GOT3 (cell line): ENCODE results near the gene AS3MT.
"Not testable (repeated sequence)": the region's sequence is repeated elsewhere in the genome, so short reads cannot be mapped to it uniquely, and the experiment has no call there.

Experiments used
- DNase-seq: peaks from one replicate; lab custom pipeline; 2025; ENCODE audit warnings: mixed read lengths; lab: John Stamatoyannopoulos, UW

The AS3MT gene

DNA sequence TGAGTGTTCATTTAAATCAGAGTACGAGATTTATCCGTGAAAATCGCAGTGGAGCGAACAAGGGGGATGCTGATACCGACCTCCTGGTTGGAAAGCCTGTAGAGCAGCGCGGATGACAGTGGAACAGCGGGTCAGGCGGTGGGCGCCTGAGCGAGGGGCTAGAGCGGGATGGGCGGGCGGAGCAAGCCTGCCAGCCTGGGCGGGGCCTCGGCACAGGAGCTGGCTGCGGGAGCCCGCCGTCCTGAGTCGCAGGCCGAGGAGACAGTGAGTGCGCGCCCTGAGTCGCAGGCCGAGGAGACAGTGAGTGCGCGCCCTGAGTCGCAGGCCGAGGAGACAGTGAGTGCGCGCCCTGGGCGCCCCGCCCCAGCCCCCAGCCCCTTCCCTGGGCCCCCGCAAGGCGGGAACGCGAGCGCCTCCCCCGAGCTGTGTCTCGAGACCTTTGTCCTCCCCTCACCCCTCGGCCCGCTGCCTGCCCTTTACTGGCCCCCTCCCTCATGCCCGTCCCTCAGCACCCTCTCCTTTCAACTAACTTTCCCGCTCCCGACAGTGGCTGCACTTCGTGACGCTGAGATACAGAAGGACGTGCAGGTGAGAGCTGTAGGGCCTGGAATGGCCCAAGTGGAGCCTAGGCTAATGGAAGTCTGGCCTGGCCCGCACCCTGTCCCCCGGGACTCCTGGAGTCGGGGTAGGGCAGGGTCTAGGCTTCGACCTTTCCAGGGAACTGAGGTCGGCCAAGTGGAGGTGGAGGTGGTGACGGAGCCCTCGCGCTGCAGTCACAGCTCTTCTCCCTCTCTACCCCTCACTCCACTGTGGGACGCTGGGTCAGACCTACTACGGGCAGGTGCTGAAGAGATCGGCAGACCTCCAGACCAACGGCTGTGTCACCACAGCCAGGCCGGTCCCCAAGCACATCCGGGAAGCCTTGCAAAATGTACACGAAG is at the start of gene AS3MT:
AS3MT (plus strand) TSS at position 213 of the 941 bp plus-strand sequence; CDS start at position 336, 123 bp downstream.
- no peak for DNase-seq

GRCh38 chr10:102820008-102820407 is 49.3 kb upstream of the AS3MT start:
- not testable (repeated sequence) for DNase-seq

DNA sequence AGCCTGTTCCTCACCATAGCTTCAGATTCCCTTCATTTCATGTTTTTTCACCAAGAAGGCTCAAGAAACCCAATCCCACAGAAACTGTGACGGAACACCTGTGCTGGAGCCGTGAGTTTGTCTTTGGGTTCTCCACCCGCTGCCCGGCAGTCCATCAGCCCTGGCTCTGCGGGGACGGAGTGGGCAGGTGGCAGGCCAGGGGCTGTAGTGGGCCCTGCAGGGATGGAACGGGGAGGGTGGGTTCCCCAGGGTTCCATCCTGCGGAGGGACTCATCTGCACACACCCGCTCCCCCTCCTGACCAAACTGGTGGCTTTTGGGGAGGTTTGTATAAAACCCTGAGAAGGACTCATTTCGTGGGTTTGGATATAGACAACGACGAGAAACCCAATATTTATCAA is 47.0 kb upstream of the AS3MT start:
- DNase-seq: no peak

- no peak for DNase-seq
Measured at GRCh38 chr10:102824664-102825063, 44.6 kb upstream of the AS3MT start.

DNA sequence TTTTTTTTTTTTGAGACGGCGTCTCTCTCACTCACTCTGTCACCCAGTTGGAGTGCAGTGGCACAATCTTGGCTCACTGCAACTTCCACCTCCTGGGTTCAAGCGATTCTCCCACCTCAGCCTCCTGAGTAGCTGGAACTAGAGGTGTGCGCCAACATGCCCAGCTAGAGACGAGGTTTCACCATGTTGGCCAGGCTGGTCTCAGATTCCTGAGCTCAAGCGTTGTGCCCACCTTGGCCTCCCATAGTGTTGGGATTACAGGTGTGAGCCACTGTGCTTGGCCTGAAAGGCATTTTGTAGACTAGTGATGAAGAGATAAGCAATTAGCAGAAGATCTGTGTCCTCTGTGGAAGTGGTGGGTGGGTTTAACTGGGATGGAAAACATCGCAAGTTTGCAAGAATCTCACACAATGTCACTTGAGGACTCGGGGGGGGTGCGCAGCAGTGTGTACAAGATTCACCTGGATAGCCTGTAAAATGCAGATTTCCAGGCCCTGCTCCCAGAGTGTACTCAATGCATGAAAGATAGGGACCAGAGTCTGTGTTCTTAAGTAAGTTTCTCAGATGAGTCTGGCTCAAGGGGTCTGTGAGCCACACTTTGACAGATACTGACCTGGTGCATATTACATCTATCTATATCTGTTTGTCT is 43.0 kb upstream of the AS3MT start:
- DNase-seq: no peak

- no peak for DNase-seq
Measured at GRCh38 chr10:102827597-102827975, 41.7 kb upstream of the AS3MT start.

GRCh38 chr10:102831322-102832071 is 37.8 kb upstream of the AS3MT start:
- no peak for DNase-seq

- no peak for DNase-seq
Measured at GRCh38 chr10:102832248-102832647, 37.0 kb upstream of the AS3MT start.

- DNase-seq: no peak
Measured at GRCh38 chr10:102832987-102833386, 36.3 kb upstream of the AS3MT start.

GRCh38 chr10:102834143-102834542 is 35.1 kb upstream of the AS3MT start:
- no peak for DNase-seq

- DNase-seq: no peak
Measured at GRCh38 chr10:102835007-102835482, 34.2 kb upstream of the AS3MT start.

GRCh38 chr10:102837230-102837721 is 32.0 kb upstream of the AS3MT start, which contains the start of gene CYP17A1:
Gene CYP17A1 (minus strand): TSS chr10:102837413. CDS start chr10:102837361, 52 bp downstream.
- no peak for DNase-seq

GRCh38 chr10:102838276-102838927 is 30.9 kb upstream of the AS3MT start:
- DNase-seq: not testable (repeated sequence)

DNA sequence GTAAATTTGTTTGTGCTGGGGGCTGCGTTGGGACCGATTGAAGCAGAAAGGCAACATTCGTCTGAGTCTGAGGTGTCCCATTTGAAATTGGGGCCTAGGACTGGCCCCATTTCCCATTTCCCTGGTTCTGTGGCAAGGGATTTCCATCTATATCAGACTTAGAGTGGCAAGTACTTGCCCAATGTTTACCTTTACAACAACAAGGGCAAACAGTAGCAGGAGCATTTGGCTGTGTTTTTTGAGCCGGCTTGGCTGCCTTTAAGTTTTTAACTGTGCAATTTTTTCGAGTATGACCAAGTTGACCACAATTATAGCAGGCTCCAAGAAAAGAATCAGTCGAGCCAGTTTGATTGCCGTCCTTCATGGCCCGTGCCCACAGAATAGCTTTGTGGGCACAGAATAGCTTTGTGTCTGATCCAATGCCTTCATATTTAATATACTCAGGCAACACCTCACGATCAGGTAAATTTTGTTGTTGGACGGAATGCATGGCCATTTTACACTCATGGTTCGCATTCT is 27.4 kb upstream of the AS3MT start:
- no peak for DNase-seq

- DNase-seq: not testable (repeated sequence)
Measured at GRCh38 chr10:102843139-102843538, 26.1 kb upstream of the AS3MT start.

DNA sequence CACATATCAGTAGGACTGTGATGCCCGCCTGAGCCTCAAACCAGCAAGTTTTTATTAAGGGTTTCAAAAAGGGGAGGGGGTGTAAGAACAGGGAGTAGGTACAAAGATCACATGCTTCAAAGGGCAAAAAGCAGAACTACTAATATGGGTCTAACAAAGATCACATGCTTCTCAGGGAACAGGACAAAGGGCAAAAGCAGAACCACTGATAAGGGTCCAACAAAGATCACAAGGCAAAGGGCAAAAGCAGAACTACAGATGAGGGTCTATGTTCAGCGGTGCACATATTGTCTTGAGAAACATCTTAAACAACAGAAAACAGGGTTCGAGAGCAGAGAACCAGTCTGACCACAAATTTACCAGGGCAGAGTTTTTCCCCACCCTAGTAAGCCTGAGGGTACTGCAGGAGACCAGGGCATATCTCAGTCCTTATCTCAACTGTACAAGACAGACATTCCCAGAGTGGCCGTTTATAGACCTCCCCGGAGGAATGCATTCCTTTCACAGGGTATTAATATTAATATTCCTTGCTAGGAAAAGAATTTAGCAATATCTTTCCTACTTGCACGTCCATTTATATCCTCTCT is 25.0 kb upstream of the AS3MT start:
- not testable (repeated sequence) for DNase-seq

DNA sequence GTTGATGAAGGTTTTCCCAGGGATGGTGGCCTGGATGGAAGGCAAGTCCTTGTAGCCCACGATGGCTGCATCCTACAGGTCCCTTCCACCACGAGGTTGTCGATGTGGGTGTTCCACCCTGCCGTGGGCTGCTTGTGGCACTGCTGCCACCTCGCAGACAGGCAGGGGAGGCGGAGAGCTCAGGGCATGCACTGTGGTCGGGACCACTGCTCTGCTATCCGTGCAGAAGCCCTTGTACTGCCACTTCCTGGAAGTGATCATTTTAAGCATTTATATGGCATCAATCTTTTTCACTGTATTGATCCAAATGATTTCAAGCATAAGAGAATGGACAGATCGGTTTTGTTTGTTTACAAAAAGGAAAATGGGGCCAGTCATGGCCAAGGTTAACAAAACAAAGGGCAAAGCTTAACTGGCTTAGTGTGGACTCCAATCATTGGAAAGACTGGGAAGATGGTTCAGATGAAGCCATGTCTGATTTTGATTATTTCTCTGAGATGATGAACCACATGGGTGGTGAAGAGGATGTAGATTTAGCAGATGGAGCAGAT is 23.8 kb upstream of the AS3MT start:
- DNase-seq: no peak

DNA sequence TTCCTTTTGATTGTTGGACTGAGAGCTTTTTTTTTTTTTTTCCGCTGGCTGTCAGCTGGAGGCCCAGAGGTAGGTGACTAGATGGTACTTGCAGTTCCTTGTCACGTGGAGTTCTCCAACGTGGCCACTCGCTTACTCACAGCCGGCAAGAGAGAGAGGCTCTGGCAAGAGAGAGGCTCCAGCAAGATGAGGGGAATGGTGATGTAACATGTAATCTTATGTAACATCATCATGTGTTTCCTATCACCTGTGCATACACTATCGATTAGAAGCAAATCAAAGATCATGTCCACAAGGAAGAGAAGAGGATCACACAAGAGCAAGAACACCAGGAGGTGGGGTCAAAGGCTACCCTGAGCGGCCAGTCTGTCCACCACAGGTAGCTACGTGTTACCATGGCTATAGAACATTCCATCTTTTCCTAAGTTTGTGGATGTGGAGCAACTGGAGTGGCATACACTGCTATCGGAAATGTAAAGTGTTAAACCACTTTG is 19.2 kb upstream of the AS3MT start:
- no peak for DNase-seq

GRCh38 chr10:102853237-102853636 is 16.0 kb upstream of the AS3MT start:
- not testable (repeated sequence) for DNase-seq

DNA sequence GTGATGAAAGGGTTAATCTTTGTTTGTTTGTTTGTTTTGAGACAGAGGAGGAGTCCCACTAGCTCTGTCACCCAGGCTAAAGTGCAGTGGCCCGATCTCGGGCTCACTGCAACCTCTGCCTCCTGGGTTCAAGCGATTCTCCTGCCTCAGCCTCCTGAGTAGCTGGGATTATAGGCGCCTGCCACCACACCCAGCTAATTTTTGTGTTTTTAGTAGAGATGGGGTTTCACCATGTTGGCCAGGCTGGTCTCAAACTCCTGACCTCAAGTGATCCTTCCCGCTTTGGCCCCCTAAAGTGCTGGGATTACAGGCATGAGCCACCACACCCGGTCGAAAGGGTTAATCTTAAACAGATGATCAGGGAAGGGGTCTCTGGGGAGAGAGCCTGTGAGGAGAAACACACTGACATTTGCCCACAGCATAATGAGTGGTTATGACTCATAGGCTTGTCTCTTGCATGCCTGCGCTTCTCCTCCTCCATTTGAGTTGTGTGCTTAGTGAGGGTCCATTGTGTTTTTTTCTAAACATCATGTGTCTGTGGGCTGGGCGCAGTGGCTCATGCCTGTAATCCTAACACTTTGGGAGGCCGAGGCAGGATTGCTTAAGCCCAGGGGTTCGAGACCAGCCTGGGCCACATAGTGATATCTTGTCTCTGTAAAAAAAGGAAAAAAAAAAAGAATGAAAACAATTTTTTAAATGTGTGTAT is 13.4 kb upstream of the AS3MT start:
- peak; percentile 44 for DNase-seq
